ENCODE results near the gene ASCC3.

Gene ASCC3

DNA sequence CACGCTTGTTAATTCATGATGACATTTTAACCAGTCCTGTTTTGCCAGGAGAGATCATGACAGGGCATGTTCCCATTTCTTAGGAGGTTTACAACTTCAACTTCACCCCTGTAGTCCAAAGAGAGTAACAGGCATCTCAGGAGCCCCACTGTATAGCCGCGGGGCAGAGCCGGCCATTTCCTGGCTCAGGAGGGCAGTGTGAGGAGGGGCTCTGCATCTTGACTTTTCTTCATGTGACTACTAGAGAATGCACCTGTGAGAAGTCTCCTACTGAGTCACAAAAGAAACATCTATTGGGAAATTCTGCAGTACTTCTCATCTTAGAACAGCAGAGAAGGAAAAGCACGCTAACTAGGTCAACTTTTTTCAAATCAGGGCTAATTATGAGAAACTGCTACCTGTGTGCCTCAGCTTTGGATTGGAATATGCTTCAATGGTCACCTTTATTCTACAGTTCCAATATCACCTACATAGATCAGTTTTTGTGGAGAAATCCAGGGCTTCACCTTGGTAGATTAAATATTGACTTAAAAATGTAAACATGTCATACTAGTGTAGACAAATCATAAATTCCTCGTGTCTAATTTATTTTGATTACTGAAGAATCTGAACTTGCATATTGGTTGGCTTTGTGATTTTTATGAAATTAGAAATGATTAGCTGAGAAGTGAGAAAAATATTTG is 387.8 kb downstream of the ASCC3 start:
- no peak overlapping the region for H3K4me3 ChIP-seq (ENCODE audit: low read length)
- TF ChIP-seq ZNF274 (IDR thresholded peaks at IDR 0.05; ENCODE audit: low read depth, low read length), result no peak

DNA sequence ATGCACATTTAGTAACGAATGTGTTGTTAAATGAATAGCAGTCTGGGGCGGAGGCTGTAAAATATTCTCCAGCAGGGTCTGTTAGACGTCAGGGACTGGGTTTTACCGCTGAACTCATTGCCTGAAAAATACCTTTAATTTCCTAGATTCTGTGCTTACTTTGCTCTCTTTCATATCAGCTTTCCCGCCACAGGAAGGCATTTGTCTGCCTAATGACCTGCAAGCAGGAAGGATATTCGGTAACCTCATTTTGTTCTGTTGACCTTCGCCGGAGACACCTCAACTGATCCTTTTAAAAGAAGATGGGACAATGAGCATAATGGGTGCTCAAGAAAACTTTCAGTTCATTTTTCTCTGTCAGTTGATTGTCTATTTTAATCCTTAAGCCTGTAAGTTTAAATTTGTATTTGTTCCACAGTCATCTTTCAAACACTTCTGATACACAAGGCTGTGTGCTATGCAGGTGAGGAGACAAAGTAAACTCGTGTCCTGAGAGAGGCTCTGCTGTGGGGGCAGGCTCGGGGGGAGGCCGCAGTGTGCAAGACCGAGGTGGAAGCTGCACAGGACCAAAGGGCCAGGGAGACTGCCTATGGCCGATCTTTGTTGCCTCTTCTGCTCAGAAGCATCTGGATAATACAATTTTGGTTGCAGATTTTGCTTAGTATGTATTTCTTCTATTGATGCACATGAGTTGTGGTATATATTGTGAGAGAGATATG is 389.0 kb downstream of the ASCC3 start:
- H3K4me3 ChIP-seq (ENCODE audit: low read length), result no peak overlapping the region
- TF ChIP-seq ZNF274 (IDR thresholded peaks at IDR 0.05; ENCODE audit: low read depth, low read length), result no peak

DNA sequence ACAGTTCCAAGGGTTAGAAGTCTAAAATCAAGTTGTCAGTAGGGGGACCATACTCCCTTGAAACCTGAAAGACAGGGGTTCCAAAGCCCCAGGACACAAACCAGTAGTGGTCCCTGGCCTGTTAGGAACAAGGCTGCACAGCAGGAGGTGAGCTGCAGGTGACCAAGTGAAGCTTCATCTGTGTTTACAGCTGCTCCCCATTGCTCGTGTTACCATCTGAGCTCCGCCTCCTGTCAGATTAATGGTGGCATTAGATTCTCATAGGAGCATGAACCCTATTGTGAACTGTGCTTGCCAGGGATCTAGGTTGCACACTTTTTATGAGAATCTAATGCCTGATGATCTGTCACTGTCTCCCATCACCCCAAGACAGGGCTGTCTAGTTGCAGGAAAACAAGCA is 391.1 kb downstream of the ASCC3 start:
- no peak overlapping the region for H3K4me3 ChIP-seq (ENCODE audit: low read length)
- TF ChIP-seq ZNF274 (IDR thresholded peaks at IDR 0.05; ENCODE audit: low read depth, low read length), result no peak

DNA sequence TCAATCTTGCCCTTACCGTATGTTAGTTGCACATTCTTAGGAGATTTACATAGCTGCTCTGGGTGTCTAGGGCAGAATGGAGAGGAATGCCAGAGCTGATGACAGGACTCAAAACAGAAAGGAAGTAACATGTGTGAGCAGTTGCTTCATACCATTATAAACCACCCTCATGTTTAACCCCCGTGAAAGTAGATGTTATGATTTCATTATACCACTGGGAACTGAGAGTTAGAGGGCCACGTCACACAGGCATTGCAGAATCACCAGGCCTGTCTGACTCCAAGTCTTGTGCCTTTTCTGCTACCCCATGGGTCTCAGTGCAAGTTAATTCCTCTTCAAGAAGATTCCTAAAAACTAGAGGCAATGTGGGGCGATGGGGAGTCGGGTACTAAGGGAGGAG is 392.9 kb downstream of the ASCC3 start:
- H3K4me3 ChIP-seq (ENCODE audit: low read length), result no peak overlapping the region
- no peak for TF ChIP-seq ZNF274 (IDR thresholded peaks at IDR 0.05; ENCODE audit: low read depth, low read length)

DNA sequence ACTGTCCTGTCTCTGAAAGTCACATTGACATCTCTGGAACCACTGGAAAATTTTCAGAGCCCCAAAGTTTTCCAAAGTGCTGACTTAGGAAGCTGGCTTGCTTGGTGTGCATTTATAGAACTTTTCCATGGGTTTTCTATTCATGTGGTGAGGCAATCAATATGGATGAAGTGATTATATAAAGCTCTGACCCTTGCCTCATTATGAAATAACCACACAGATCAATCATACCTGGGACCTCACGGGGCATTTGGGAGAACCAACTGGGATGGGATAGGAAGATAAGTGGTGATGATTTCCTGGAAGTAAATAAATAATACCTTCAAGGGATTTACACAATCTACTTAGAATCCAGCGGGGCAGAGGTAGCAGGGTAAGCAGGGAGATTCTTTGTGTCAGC is 393.5 kb downstream of the ASCC3 start:
- TF ChIP-seq ZNF274 (IDR thresholded peaks at IDR 0.05; ENCODE audit: low read depth, low read length), result no peak
- no peak overlapping the region for H3K4me3 ChIP-seq (ENCODE audit: low read length)

DNA sequence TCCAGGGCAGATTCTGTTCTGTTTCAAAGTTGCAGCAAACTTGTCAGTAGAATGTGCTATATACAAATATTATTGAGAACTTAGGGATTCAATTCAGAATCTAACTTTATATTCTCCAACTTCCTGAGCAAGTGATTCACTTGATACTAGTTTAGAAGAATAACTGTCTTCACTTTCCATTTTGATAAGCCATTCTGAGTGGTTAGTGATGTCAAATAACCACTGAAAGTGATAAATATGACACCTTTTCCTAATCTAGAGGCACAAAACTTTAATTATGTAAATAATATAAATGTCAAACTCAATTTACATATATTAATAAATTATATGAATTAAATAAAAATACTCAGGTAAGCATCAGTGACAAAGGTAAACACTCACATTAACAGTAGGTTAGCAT is 395.9 kb downstream of the ASCC3 start:
- no peak overlapping the region for H3K4me3 ChIP-seq (ENCODE audit: low read length)
- no peak for TF ChIP-seq ZNF274 (IDR thresholded peaks at IDR 0.05; ENCODE audit: low read depth, low read length)

DNA sequence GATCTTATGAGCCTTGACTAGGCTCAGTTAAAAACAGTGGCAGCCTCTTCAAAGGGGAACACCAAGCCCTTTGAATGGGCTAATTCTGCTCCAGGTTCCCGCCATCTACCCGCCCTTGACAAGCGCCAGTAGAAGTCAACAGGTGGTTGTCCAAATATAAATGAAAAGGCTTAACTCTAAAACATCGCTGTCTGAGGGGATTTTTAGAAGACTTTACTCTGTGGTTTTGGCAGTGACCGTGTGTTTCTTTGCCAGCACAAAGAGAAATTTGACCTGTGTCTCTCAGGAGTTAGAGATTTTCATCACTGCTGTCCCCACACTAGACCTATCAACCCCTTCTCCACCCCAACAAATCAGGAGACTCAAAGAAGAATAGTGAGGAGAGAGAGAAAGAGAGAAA is 396.7 kb downstream of the ASCC3 start:
- no peak overlapping the region for H3K4me3 ChIP-seq (ENCODE audit: low read length)
- TF ChIP-seq ZNF274 (IDR thresholded peaks at IDR 0.05; ENCODE audit: low read depth, low read length), result no peak

DNA sequence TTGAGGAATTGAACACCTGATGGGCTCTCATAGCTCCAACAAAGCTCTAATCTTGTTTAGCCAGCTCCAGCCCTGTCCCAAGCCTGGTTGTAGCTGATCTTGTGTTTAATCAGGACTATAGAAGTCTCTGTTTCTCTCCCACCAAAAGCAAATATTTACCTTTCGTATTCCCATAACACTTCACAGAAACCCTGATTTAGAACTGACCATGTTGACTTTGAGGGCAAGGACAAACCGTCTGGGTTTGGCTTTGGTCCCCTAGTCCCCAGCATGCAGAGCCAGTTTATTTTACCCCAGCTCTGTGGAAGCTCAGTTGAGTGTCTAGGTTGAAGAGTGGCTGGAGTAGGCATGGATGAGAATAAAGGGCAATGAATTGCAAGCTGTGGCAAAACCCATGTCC is 398.4 kb downstream of the ASCC3 start:
- no peak overlapping the region for H3K4me3 ChIP-seq (ENCODE audit: low read length)
- TF ChIP-seq ZNF274 (IDR thresholded peaks at IDR 0.05; ENCODE audit: low read depth, low read length), result no peak

DNA sequence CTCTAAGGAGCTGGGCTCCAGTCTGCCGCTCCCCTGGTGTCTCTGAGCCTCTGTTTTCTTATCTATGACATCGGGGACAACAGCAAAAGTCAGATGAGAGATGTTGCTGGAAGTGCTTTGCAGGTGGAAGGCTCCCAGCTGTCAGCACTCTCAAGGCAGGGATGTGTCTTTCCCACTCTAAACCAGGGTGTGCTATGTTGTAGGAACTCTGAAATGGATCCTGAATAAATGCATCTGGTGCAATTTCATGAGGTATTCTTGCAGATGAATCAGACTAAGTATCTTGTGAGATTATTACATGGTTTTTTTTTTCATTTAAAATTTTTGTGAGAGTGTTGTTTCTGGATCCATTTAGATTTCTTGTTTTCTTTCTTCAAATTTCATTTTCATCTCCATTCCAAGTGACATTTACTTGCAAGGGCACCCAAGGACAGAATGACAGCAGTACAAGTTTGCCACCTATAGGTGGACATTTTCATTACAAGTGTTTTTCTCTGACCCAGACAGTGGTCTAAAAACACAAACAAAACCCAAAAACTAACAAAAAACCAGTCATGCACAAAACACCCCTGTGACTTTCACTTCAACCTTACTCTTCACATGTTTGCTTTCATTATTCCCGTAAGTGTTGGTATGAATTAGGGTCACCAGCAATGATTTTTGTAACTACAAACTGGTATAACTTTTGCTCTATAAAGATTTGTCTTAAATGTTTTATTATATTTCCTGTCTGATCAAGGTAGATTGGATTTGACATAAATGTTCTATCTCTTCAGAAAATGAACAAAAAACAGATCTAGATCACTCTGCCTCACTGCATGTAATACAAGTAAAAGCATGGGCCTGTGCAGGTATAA is 401.7 kb downstream of the ASCC3 start:
- H3K4me3 ChIP-seq (ENCODE audit: low read length), result no peak overlapping the region
- no peak for TF ChIP-seq ZNF274 (IDR thresholded peaks at IDR 0.05; ENCODE audit: low read depth, low read length)

DNA sequence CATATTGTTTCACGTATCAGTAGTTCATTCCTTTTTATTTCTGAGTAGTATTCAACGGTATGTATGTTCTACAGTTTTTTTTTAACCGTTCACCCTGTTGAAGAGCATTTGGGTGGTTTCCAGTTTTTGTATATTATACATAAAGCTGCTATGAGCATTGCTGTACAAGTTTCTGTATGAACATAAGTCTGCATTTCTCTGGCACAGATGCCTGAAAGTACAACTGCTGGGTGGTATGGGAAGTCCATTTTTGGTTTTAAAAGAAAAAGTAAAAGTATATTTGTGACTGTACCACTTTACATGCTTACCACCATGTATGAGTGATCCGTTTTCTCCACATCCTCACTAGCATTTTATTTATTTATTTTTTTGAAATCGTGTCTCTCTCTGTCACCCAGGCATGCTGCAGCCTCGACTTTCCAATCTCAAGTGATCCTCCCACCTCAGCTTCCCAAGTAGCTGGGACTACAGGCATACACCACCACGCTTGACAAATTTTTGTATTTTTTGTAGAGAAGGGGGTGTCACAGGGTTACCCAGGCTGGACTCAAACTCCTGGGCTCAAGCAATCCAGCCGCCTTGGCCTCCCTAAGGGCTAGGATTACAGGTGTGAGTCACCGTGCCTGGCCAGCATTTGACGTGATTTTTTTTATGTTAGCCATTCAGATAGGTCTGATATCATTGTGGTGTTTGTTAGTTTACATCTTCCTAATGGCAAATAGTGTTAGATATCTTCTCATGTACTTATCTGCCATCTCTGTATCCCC is 405.4 kb downstream of the ASCC3 start:
- no peak for TF ChIP-seq ZNF274 (IDR thresholded peaks at IDR 0.05; ENCODE audit: low read depth, low read length)
- no peak overlapping the region for H3K4me3 ChIP-seq (ENCODE audit: low read length)

DNA sequence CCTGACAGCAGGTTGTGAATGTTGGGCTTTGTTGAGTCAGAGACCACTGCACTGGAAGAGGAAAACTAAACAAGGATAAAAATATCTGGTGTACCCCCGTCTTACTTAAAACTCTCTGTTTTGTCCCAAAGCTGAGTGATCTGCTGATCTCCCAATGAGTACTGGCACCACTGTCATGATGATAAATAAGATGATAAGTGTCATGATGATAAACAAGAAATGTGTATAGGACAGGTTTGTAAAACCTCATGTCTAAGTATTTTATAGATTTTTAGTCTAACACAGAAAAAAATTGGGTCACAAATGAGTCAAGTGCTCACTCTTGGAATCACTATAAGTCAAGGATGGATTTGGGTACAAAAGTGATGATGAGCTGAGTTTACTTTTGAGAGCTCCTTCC is 407.9 kb downstream of the ASCC3 start:
- H3K4me3 ChIP-seq (ENCODE audit: low read length), result no peak overlapping the region
- TF ChIP-seq ZNF274 (IDR thresholded peaks at IDR 0.05; ENCODE audit: low read depth, low read length), result no peak

DNA sequence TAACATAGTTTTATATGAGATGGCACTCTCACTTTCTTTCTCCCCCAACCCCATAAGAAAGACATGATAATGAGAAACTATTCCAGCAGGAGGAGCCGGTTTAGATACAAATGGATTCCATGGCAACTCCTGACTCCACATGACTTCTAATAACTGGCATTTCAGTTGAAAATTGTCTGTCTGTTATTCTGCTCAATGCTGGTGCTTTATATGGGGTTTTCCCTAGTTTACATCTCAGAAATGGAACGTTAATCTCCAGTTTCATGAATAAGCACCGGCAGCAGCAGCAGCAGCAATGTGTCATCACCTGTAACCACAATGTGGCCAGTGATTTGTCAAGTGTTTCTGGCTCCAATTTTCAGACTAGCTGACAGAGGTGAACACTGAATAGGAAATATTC is 408.5 kb downstream of the ASCC3 start:
- no peak overlapping the region for H3K4me3 ChIP-seq (ENCODE audit: low read length)
- no peak for TF ChIP-seq ZNF274 (IDR thresholded peaks at IDR 0.05; ENCODE audit: low read depth, low read length)

DNA sequence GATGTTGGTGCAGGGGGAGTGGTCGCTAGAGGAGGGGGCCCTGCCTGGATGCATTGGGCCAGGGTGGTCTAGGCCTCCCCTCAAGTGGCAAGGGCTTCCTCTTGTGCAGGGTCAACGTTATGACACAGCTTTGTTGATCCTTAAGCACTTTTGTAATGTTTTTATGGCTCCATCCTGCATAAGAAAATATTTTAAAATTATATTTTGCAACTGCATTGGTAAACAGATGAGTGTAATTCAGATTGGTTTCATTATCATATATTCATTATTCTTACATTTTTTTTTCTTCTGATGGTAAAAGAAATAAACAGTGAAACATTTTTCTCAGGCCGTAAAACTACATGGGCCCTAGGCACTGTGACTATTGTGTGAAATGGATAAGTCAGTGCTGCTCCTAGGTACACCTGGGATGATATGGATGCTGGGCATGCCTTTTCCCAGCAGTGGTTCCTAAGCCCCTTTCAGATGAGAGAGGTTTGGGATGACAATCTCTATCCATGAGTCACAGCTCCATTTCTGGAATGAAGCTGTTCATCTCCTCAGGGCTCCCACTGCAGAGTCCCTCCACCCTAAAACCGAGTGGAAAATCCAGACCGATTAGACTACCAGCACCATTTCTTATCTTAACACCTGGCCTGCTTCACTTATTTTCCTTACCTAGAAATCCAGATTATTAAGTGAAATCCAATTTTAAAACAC is 410.6 kb downstream of the ASCC3 start:
- no peak for TF ChIP-seq ZNF274 (IDR thresholded peaks at IDR 0.05; ENCODE audit: low read depth, low read length)
- no peak overlapping the region for H3K4me3 ChIP-seq (ENCODE audit: low read length)
